GDM1 (cell line): ENCODE data around the gene BAHCC1.

Source experiments
- DNase-seq: peaks from one replicate; lab custom pipeline; 2025; lab: John Stamatoyannopoulos, UW

Gene BAHCC1

GRCh38 chr17:81367171-81367570 is 28.1 kb upstream of the BAHCC1 start:
- no peak for DNase-seq

- no peak for DNase-seq
Observed at GRCh38 chr17:81368161-81369022, 26.9 kb upstream of the BAHCC1 start.

DNA sequence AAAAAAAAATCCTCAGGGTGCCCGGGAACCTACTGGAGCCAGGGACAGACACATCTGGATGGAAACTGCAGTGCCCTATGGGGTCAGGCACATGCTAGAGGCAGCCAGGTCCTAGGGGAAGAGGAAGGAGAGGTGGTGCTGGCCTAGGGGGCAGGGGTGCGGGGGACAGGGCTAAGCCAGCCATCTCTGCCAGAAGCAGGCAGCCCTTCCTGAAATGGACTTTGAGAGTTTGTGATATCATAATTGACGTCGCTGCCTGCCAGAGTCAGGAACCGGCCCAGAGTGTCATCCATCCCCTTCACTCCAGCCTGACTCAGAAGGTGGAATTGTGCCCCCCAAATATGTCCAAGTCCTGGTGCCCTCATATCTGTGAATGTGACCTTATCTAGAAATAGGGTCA is 25.0 kb upstream of the BAHCC1 start:
- DNase-seq = no peak

DNA sequence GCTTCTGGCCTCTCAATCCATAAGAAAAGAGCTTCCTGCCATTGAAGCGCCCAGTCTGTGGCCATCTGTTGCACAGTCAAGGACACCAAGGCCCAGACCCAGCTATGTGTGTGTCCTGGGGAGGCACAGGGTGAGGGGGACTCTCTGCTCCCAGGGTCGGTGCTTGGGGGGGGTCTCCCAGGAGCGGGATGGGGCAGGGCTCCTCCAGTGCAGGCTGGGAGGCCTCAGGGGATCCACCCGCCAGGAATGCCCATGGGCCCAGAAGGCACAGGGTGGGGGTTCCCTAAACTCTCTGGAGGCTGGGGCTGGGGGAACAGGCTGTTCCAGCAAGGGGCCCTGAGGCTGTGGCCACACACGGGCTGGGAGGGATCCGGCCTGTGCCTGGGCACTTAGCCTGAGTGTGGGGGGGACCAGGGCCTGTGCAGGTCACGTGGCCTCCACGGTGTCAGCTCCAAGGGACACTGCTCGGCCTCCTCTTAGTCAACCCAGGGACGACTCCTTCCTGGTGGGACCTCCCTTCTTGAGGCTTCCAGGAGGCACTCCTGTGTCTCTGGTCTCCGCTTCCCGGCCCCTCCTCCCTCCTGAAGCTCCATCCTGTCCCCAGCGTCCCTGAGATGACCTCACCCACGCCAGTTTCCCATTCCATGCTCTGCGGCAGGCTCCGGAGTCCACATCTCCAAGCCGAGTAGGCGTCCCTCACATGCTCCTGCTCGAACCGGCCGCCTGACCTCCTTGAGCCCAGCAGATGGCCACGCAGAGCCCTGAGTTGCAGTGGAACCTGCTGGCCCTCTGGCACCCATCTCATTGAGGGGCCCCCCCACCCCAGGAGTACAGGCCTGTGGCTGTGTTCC is 23.1 kb upstream of the BAHCC1 start:
- DNase-seq = no peak

DNA sequence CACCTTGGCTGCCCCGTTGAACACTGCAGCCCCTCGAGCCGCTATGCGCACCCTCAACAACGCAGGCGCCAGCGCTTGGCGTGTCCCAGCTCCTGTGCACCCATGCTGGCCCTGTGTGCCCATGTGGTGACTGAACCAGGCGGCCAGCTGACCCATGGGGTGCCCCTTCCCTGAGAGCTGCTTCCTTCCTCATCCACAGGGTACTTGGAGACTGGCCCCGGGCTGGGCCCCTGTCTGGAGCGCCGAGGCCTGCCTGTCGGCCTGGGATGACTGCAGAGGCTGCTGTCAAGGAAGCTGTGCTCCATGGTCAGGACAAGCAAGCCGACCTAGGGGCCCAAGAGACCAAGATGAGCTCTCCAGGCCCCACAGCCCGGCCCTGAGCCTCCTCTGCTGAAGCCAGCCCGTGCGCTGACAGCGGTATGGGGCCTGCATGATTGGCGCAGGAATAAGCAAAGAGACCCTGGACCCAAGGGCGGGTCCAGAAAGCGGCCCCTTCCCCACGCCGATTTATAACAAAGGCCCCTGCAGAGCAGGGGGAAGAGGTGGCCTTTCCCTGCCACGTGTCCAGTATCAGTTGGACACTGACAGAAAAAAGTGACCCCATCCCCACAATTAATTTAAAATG is 21.6 kb upstream of the BAHCC1 start:
- DNase-seq = no peak

DNA sequence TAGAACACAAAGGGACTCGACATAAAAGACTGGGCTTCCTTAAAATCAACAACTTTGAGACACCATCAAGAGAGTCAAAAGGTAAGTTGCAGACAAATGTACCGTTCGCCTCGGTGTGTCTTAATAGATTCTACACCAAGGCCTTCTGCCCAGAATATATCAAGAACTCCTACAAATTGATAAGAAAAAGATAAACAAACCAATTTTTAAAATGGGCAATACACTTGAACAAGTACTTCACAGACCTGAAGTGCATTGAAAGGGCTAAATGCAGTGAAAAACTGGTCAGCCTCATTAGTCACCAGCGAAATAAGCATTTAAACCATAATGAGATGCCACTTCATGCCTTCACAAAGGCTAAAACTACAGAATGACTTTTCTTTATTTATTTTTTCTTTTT is 20.4 kb upstream of the BAHCC1 start:
- no peak for DNase-seq

GRCh38 chr17:81376946-81377714 is 18.1 kb upstream of the BAHCC1 start:
- no peak for DNase-seq

GRCh38 chr17:81378941-81379511 is 16.2 kb upstream of the BAHCC1 start:
- no peak for DNase-seq

DNA sequence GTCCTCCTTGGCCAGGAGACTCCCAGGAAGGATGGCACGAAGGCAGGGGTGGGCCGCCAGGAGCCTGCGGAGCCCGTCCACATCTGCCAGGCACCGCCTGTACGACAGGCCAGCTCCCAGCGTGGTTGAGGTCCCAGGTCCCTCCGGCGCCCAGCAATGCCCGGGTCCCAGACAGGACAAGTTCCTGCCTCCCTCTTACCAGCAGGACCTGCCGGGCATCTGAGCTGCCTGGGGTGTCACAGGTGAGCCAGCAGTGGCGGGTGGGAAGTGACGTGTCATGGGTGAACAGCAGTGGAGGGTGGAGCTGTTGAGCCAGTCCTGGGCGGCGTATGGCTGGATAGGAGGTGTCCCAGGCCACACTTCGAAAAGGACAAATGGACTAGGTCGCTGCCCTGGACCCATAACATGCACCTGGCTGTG is 15.7 kb upstream of the BAHCC1 start:
- no peak for DNase-seq

- DNase-seq = no peak
Observed at GRCh38 chr17:81380131-81380530, 15.1 kb upstream of the BAHCC1 start.

- DNase-seq = no peak
Observed at GRCh38 chr17:81380666-81381518, 14.4 kb upstream of the BAHCC1 start.

DNA sequence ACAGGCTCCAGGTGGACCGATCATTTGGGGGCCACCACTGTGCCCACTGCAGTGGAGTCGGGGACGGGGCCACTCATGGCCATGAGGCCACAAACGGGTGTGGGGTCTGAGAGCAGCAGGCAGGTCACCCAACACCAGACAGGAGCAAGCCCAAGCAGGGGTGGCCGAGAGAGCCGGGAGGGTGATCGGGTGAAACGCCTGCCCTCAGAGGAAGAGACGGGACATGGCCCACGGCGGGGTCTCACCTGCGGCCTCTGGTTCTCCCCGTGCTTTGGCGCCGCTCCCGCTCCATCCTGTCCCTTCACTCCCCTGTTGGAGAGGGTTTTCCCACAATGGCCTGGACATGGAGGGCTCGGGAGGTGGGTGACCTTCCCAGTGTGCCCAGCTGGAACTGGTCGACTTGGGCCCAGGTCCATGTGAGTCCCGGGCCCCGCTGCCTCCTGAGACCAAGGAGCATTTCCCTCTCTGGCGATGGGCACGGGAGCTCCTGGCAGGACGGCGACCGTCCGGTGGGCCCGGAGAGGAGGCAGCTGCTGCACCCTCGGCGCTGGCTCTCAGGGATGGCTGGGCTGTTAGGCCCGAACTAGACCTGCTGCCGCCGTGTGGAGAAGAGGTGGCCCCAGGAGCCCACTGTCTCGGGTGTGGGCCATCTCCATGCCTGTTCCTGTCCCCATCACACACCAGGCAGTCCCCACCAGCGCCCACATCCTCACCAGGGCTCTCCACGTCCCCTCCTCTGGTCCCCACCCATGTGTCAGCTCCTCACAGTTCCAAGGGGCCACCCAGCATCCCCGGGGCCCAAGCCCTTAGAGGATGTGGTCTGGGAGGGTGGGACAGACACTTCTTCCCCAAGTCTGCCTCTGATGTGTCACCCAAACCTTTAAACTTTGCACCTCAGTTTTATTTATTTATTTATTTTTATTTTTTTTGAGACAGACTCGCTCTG is 13.4 kb upstream of the BAHCC1 start:
- DNase-seq = no peak

- no peak for DNase-seq
Observed at GRCh38 chr17:81382851-81383250, 12.4 kb upstream of the BAHCC1 start.

DNA sequence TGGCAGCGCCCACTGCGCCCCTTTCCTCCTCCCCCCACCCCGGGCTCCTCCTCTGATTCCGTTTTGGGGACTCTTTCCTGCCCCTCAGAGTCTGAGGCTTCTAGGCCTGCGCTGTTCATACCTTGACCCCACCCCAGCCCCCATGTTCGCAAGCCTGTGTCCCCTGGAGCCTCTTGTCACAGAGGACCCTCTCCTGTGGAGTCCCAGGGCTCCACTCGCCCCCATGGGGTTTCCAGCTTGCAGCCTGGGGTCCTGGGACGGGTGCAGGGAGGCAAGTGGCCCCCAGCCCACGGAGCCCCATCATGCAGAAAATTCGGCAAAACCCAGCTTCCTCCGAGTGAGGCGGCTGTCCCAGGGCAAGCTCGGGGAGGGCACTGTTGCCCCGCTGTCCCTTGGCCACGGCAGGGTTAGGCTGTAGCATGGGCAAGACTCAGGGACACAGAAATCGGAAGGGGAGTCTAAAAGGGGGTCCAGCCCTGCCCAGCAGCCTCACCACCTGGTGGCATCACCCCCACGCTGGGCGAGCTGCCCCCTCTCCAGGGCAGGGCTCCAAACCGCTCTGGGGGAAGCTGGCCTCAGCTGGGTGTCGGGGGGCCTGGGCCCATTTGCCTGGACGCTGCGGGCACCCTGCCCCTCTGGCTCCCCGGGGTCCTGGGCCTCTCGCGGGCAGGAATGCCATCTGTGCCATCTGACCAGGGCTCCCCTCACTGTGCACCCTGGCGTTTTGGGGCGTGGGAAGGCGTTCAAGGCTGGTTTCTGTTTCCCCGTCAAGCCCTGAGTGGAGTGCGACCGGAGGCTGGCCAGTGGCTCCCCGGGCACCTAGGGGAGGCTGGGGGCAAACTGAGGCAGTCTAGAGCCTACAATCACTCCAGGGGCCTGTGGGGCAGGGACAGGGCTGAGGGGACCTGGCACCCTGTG is 11.5 kb upstream of the BAHCC1 start:
- DNase-seq = no peak

DNA sequence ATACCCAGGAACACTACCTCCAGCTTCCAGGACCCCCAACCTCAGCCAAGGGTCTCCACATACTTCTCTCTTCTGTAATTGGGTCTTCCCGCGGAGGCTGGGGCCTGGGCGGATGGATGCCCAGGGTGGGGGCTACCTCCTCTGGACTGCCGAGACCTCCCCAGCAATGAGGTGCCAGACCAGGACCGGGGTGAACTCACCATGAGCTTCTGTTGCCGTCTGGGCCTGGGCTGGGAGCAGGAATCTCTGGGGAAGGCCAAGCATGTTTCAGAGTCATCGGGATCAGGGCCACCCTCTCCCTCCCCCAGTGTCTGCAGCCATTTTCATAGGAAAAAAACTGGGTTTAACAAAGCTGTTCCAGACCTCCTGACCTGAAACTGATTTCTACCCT is 10.3 kb upstream of the BAHCC1 start:
- no peak for DNase-seq

- no peak for DNase-seq
Observed at GRCh38 chr17:81385320-81386111, 9.7 kb upstream of the BAHCC1 start.

DNA sequence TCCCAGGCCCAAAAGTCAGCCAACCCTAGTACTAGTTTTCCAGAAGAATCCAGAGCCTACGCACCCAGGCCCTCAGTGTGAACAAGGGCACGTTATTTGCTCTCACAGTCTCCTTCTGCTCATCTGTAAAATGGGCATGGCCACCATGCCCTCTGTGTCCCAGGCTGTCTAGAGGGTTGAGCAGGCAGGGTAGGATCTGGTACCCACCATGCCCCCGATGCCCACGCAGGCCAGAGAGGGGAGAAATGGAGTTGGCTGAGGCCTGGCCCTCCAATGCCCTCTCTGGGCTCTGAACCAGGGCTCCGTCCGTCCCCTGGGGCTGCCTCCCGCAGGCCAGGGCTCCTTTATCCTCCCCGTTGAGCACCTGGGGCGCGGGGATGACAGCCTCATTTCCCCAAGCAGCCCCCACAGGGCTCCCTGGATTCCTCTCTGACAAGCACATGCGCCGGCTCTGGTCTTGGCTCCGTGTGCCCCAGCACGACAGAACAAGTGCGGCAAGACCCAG is 9.1 kb upstream of the BAHCC1 start:
- no peak for DNase-seq
